ENCODE results near the gene L3MBTL1.
"Not testable (repeated sequence)": the region's sequence is repeated elsewhere in the genome, so short reads cannot be mapped to it uniquely, and the experiment has no call there.

L3MBTL1 gene

DNA sequence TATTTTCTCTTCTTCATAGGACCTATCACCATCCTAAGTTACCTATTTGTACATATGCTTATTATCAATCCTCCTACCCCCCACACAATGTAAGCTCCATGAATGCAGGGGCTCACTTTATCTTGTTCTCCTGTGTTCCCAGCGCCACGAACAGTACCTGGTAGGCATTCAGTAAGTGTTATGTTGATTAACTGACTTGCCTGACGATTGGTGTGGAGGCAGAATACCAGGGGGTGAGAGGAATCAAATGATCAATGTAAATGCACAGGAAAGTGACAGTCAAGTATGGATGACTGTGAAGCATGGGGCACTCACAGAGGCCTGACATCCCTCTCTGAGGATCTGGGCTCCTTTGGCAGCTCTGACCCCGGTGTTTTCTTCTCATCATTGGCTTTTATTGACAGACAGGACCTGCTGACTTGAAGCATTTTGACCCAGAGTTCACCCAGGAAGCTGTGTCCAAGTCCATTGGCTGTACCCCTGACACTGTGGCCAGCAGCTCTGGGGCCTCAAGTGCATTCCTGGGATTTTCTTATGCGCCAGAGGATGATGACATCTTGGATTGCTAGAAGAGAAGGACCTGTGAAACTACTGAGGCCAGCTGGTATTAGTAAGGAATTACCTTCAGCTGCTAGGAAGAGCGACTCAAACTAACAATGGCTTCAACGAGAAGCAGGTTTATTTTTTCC, 77.1 kb downstream of the L3MBTL1 start:
- no peak overlapping the region for H3K4me3 ChIP-seq (ENCODE audit: low read depth, low read length)

DNA sequence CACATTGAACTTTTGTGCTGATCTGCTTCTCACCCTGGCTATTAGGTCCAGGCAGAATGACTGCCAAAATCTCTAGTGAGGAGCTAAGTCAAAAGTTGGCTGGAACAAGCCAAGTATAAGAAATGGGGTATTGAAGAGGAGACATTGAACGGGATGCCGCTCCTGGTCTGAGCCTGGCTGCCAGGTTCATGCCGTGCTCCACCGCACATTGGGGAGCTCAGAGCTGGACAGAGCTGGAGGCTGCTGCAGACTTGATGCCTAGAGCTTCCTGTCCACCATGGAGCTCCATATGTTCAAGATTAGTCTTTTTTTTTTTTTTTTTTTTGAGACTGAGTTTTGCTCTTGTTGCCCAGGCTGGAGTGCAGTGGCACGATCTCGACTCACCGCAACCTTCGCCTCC, 79.1 kb downstream of the L3MBTL1 start:
- no peak overlapping the region for H3K4me3 ChIP-seq (ENCODE audit: low read depth, low read length)

DNA sequence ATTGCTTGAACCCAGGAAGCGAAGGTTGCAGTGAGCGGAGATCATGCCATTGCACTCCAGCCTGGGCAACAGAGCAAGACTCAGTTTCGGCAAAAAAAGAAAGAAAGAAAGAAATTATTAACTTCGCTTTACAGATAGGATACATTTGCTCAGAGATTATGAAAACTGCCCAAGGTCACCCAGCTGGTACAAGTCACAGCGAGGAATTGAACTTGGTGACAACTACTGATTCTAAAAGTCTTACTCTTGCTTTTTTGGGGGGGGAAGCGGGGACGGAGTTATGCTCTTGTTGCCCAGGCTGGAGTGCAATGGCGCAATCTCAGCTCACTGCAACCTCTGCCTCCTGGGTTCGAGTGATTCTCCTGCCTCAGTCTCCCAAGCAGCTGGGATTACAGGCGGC, 81.0 kb downstream of the L3MBTL1 start:
- H3K4me3 ChIP-seq (ENCODE audit: low read depth, low read length), result not testable (repeated sequence)

DNA sequence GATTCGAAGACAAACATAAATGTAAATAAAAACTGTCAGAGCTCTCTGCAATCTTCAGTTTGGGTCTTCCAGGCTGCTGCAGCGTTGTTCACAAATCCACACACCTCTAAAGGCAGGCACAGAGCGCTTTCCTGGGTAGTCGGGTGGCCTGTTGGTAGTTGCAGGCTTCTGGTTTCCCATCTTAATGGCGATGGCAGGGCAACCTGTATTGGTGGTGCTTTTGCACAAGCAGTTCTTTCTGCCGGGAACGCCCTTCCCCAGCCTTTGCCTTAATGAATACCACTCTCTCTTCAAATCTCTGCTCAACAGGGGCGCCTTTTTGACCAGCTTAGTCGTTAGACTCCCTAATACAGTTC, 82.5 kb downstream of the L3MBTL1 start:
- peak overlapping the region; percentile 73 for H3K4me3 ChIP-seq (ENCODE audit: low read depth, low read length)

DNA sequence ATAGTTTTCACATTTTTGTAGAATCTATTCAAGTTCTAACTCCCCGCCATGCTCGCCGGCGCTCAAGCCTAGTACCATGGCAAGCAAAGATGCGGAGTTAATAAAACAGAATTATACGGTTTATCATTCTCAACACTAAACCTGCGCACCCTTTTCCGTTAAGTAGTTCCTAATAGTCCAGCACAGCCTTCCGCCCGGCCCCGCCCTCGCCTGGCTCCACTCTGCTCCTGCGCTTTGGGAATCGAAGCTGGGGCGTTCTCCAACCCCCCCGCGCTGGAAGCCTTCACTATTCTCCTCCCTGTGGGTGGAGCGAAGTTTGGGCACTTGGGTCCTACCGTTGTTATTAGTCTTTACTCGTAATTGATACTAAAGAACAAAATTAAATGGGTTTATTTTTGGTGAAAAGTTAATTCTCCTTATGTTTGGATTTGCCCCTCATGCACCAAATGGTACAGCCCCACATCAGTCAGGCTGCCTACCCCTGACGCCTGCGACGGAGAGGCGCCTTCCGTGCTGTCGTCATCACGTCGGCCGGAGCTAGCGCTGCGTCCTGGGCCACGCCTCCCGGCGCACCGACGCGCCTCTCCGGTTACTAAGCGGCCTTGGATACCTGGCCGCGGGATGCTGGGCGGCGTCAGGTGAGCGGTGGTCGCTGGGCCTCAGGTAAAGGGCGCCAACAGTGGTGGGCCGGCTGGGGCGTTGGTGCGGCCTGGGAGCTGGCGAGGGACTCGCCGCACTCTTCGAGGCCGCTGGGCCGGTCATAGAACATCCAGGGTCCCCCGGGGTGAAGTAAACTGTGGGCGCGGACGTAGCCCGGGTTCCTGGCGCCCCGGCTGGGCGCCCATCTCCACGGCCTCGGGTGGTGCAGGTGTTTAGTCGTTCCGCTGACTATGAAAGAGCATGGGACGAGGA, 83.2 kb downstream of the L3MBTL1 start, which contains the start of gene IFT52:
IFT52 (plus strand) TSS at position 546 of the 912 bp plus-strand sequence. CDS start 3,762 bp downstream, outside the sequence.
- peak within 1 kb of the TSS; percentile 73 for H3K4me3 ChIP-seq (ENCODE audit: low read depth, low read length)
